GM12865 (cell line): Measurements from ENCODE around the gene CDH24.
A peak's percentile ranks its signal among the peaks of the same experiment; 100 is the strongest.

Source experiments
- DNase-seq: peaks from one replicate; pipeline ENCODE4 v3.0.0; 2010; ENCODE audit warnings: low read depth
- H3K4me3 ChIP-seq: 2 replicates; pipeline ENCODE4 v1.5.1; 2011; ENCODE audit warnings: mild to moderate bottlenecking, low read depth, low read length, control low read depth
- CTCF ChIP-seq: IDR thresholded peaks from 2 replicates; pipeline ENCODE4 v1.5.1; 2011; ENCODE audit warnings: low read length, control low read depth, low read depth, inconsistent platforms; ENCODE audit not compliant: insufficient read depth; ENCODE audit errors: missing control alignments

The CDH24 gene

GRCh38 chr14:23068789-23069412 lies 11.6 kb upstream of the CDH24 start:
- DNase-seq: peak; percentile 90
- TF ChIP-seq CTCF: peak; percentile 98
- H3K4me3 ChIP-seq: no peak overlapping the region

- no peak for TF ChIP-seq CTCF
- no peak for DNase-seq
- no peak overlapping the region for H3K4me3 ChIP-seq
Observed at GRCh38 chr14:23067847-23068788, 10.8 kb upstream of the CDH24 start.

GRCh38 chr14:23066855-23067744 lies 9.8 kb upstream of the CDH24 start:
- no peak for TF ChIP-seq CTCF
- no peak for DNase-seq

GRCh38 chr14:23066368-23066767 lies 9.0 kb upstream of the CDH24 start:
- H3K4me3 ChIP-seq: no peak overlapping the region
- DNase-seq: no peak
- TF ChIP-seq CTCF: no peak

More at GRCh38 chr14:23066855-23067744, 9.8 kb upstream of the CDH24 start:
- H3K4me3 ChIP-seq: no peak overlapping the region

DNA sequence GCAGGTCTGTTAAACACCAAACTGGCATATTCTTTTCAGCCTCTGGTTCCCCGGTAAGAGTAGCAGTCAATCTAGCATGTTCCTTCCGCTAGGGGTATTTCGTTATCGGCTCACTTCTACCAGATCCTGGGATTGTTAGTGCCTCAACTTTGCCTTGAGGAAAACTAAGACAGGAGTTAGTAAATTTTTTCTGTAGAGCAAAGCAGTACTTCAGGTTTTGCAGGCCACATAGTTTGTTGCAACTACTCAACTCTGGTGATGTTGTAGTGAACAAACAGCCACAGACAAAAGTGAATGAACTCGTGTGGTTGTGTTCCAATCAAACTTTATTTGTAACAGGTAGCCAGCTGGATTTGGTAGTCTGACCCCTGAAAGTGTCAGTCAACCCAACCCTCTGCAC lies 6.3 kb upstream of the CDH24 start:
- no peak overlapping the region for H3K4me3 ChIP-seq
- no peak for DNase-seq
- TF ChIP-seq CTCF: no peak

- TF ChIP-seq CTCF: no peak
- no peak overlapping the region for H3K4me3 ChIP-seq
- DNase-seq: no peak
Observed at GRCh38 chr14:23062002-23062401, 4.7 kb upstream of the CDH24 start.
